ENCODE results near the gene AP3M1. TPM values are rescaled to one million over a fixed set of nuclear protein-coding genes. Genes with fewer than 3 reads are reported as not detected.

Gene AP3M1
- total RNA-seq, 2 donors from 2014 or later: 47.2 to 53.5 TPM

DNA sequence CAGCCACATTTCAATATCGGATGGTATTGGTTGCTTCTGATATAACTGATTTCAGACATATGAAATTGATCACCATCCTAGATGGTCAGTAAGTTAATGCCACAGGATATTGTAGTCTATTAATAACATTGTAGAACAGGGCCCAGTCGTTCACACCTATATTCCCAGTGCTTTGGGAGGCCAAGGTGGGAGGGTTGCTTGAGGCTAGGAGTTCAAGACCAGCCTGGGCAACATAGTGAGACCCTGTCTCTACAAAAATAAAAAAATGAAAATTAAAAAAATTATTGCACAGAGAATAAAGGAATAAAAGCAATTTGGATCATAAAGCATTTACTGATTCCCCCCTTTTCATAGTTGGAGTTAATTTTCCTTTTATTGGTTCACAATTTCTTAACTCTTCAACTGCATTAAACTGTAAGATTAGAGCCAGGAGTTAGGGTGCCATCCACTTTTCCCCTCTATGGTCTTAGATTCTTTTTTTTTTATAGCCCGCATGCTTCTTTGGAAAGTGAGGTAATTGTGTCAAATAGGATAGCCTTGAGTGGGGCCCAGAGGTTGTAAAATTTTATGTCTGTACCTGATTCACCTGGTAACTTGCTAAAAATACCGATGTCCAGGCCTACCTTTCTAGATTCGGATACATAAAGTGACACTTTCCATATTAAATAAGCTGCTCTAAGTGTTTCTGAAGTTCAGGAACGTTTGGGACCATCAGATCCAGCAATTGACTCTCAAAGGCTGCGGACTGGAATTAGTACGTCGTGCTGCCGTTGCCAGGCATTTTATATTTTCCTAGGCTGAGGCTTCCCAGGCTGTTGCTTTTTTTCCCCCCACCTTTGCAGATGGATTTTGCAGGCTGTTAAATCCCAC lies 25.1 kb upstream of the AP3M1 start:
- Histone ChIP-seq H3K9ac (ENCODE audit: extremely low read depth, low read length, poor library complexity, severe bottlenecking) (peak overlapping the region; percentile 94), H3K36me3 (ENCODE audit: control insufficient read depth, insufficient read depth, low read length) (no peaks in the 10 kb centered on the region), H3K9me3 (ENCODE audit: control insufficient read depth, low read length) (no peaks in the 10 kb centered on the region), H3K4me3 (ENCODE audit: low read length) (peak overlapping the region; percentile 96), H3K27ac (ENCODE audit: low read depth, low read length) (peak overlapping the region; percentile 75), H3K4me1 (ENCODE audit: control insufficient read depth, insufficient read depth, low read length) (no peaks in the 10 kb centered on the region), H3K27me3 (ENCODE audit: control insufficient read depth, insufficient read depth, low read length, poor library complexity, severe bottlenecking) (no peaks in the 10 kb centered on the region)
- peak overlapping the region; percentile 82 for H3K4me3 Mint-ChIP-seq
- H3K9me3 Mint-ChIP-seq: no peaks in the 10 kb centered on the region
- H3K36me3 Mint-ChIP-seq (ENCODE audit: low read depth): no peaks in the 10 kb centered on the region
- no peaks in the 10 kb centered on the region for H3K27me3 Mint-ChIP-seq (ENCODE audit: insufficient read depth)
- H3K27ac Mint-ChIP-seq: peak overlapping the region; percentile 96
- WGBS, 2 experiments (ENCODE audit: insufficient coverage in 1 of 2, insufficient read length in 1 of 2): 19 to 40% methylated on average over 7 to 10 of the region's 10 CpGs
- peaks cover 13% of the 10 kb centered on the region for H3K4me1 Mint-ChIP-seq
- no peak for DNase-seq
- TF ChIP-seq, protein P1, sequence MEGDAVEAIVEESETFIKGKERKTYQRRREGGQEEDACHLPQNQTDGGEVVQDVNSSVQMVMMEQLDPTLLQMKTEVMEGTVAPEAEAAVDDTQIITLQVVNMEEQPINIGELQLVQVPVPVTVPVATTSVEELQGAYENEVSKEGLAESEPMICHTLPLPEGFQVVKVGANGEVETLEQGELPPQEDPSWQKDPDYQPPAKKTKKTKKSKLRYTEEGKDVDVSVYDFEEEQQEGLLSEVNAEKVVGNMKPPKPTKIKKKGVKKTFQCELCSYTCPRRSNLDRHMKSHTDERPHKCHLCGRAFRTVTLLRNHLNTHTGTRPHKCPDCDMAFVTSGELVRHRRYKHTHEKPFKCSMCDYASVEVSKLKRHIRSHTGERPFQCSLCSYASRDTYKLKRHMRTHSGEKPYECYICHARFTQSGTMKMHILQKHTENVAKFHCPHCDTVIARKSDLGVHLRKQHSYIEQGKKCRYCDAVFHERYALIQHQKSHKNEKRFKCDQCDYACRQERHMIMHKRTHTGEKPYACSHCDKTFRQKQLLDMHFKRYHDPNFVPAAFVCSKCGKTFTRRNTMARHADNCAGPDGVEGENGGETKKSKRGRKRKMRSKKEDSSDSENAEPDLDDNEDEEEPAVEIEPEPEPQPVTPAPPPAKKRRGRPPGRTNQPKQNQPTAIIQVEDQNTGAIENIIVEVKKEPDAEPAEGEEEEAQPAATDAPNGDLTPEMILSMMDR (conservative IDR thresholded peaks at IDR 0.05): no peak

DNA sequence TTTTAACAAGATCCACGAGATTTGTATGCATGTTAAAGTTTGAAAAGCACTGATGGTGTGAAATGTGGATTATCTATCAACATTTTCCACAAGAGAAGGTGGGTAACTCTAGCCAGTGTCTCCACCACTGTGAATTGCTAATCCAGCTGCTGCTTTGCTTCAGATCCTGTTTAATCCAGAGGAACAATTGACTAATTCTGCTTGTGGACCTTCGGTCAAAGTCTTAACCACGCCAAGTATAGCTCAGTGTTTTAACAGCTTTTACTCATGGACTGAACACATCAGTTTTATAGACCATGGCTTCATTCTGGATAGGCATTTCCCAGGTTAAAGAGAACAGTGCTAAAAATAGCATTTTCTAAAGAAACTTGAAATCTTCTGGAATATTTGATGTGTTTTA lies 23.9 kb upstream of the AP3M1 start:
- Histone ChIP-seq H3K4me1 (ENCODE audit: control insufficient read depth, insufficient read depth, low read length) (no peaks in the 10 kb centered on the region), H3K27ac (ENCODE audit: low read depth, low read length) (no peak overlapping the region), H3K36me3 (ENCODE audit: control insufficient read depth, insufficient read depth, low read length) (no peaks in the 10 kb centered on the region), H3K27me3 (ENCODE audit: control insufficient read depth, insufficient read depth, low read length, poor library complexity, severe bottlenecking) (no peaks in the 10 kb centered on the region), H3K9ac (ENCODE audit: extremely low read depth, low read length, poor library complexity, severe bottlenecking) (no peak overlapping the region), H3K4me3 (ENCODE audit: low read length) (no peak overlapping the region), H3K9me3 (ENCODE audit: control insufficient read depth, low read length) (no peaks in the 10 kb centered on the region)
- DNase-seq: no peak
- H3K36me3 Mint-ChIP-seq (ENCODE audit: low read depth): no peaks in the 10 kb centered on the region
- H3K27ac Mint-ChIP-seq: no peak overlapping the region
- 74 to 83% methylated on average over 3 of the region's 3 CpGs for WGBS, 2 experiments (ENCODE audit: insufficient coverage in 1 of 2, insufficient read length in 1 of 2)
- H3K4me3 Mint-ChIP-seq: no peak overlapping the region
- no peaks in the 10 kb centered on the region for H3K9me3 Mint-ChIP-seq
- TF ChIP-seq, protein P1 (conservative IDR thresholded peaks at IDR 0.05): no peak
- peaks cover 13% of the 10 kb centered on the region for H3K4me1 Mint-ChIP-seq
- H3K27me3 Mint-ChIP-seq (ENCODE audit: insufficient read depth): no peaks in the 10 kb centered on the region

DNA sequence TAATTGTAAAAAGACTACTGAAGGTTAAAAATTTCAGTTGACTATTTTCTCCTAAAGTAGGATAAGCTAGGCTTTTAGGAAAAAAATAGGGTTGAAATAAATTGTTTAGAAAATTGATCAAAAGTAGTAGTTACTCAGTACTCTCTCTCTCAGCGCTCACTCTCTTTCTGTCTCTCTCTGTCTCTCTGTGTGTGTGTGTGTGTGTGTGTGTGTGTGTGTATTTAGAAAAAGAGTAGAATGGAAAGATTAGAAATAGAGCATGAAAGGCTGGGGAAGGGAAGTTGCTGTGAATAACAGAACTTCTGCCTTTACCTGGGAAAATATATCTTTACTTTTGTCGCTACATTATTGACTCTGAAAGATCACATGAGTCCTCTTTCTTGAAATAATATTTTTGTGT lies 21.0 kb upstream of the AP3M1 start:
- Mint-ChIP-seq H3K9me3 (no peaks in the 10 kb centered on the region), H3K27me3 (ENCODE audit: insufficient read depth) (no peaks in the 10 kb centered on the region), H3K4me1 (peaks cover 2% of the 10 kb centered on the region), H3K36me3 (ENCODE audit: low read depth) (no peaks in the 10 kb centered on the region), H3K4me3 (no peak overlapping the region), H3K27ac (no peak overlapping the region)
- WGBS, 2 experiments (ENCODE audit: insufficient coverage in 1 of 2, insufficient read length in 1 of 2): 100% methylated on average over 2 of the region's 2 CpGs
- Histone ChIP-seq H3K36me3 (ENCODE audit: control insufficient read depth, insufficient read depth, low read length) (no peaks in the 10 kb centered on the region), H3K27me3 (ENCODE audit: control insufficient read depth, insufficient read depth, low read length, poor library complexity, severe bottlenecking) (no peaks in the 10 kb centered on the region), H3K9ac (ENCODE audit: extremely low read depth, low read length, poor library complexity, severe bottlenecking) (no peak overlapping the region), H3K9me3 (ENCODE audit: control insufficient read depth, low read length) (no peaks in the 10 kb centered on the region), H3K27ac (ENCODE audit: low read depth, low read length) (no peak overlapping the region), H3K4me3 (ENCODE audit: low read length) (no peak overlapping the region), H3K4me1 (ENCODE audit: control insufficient read depth, insufficient read depth, low read length) (no peaks in the 10 kb centered on the region)
- no peak for DNase-seq
- TF ChIP-seq, protein P1 (conservative IDR thresholded peaks at IDR 0.05): no peak
